ENCODE data around the gene SPEF1. TPM values are rescaled to one million over a fixed set of nuclear protein-coding genes. Genes with fewer than 3 reads are reported as not detected.

Gene SPEF1
- total and polyA plus RNA-seq, 2 of the 13 experiments (the other 11 are each of a cell fraction or from before 2014, with no cell fraction given), result 0.11 to 0.27 TPM

DNA sequence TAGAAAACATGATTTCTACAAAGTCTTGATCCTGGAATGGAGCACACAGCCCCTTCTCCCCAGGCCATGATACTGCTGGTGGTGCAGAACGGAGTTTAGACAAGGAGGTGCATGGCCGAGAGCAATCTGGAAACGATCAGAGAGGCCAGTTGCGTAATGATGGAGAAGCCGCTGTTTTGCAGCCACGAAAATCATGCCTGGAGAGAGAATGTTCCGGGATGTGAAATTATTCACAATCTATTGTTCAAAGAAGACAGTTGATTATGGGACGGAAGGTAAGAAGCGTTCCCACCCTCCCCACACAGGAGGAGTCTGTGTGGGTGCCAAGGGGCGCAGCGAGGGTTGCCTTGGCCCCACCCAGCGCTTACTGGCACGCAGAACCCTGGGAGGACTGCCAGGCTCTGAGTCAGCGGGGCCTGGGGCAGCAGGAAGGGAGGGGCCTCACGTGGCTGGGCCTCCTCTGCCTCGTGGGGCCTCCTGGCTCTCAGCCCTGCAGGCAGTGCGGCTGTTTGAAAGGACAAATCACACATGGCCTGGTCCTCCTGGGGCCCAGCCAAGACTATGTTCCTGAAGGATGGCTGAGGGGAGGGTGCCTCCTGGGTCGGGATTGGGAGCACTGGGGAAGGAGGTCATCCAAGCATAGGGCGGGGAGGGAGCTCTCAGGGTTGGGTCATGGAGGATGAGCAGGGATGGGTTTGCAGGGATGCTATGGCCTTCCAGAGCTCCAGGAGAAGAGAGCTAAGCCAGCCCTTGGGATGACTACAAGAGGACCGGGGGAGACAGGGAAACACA lies 30.4 kb upstream of the SPEF1 start (continued):
- TF ChIP-seq KIAA2018 (CRISPR knock-in tag; IDR thresholded peaks at IDR 0.05; ENCODE audit: borderline replicate concordance) (no peak), PAXIP1 (CRISPR knock-in tag; conservative IDR thresholded peaks at IDR 0.05) (peak; percentile 77), ZNF562 (CRISPR knock-in tag; IDR thresholded peaks at IDR 0.05; ENCODE audit: borderline replicate concordance) (peak; percentile 75; the same call in 1 of the 2 replicates), ZNF720 (CRISPR knock-in tag; IDR thresholded peaks at IDR 0.05) (no peak), PRPF4 (IDR thresholded peaks at IDR 0.05; ENCODE audit: low read depth, low read length, poor library complexity, severe bottlenecking) (no peak), GZF1 (CRISPR knock-in tag; IDR thresholded peaks at IDR 0.05) (peak; percentile 72; the same call in 1 of the 2 replicates), JUN (CRISPR knock-in tag; IDR thresholded peaks at IDR 0.05) (peak; percentile 94), ZNF780A (CRISPR knock-in tag; IDR thresholded peaks at IDR 0.05) (peak; percentile 89), ZNF761 (CRISPR knock-in tag; conservative IDR thresholded peaks at IDR 0.05) (peak; percentile 92), SALL2 (CRISPR knock-in tag; IDR thresholded peaks at IDR 0.05) (peak; percentile 99; the same call in 1 of the 2 replicates), ZNF574 (CRISPR knock-in tag; IDR thresholded peaks at IDR 0.05) (peak; percentile 93)
- TF ChIP-seq, protein P1, sequence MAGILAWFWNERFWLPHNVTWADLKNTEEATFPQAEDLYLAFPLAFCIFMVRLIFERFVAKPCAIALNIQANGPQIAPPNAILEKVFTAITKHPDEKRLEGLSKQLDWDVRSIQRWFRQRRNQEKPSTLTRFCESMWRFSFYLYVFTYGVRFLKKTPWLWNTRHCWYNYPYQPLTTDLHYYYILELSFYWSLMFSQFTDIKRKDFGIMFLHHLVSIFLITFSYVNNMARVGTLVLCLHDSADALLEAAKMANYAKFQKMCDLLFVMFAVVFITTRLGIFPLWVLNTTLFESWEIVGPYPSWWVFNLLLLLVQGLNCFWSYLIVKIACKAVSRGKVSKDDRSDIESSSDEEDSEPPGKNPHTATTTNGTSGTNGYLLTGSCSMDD (CRISPR knock-in tag; IDR thresholded peaks at IDR 0.05), result no peak; the same call in 1 of the 2 replicates
